ENCODE results near the gene BCAS3.

- TF ChIP-seq POLR2AphosphoS5 (IDR thresholded peaks at IDR 0.05) (no peak), CTCF (IDR thresholded peaks at IDR 0.05) (no peak), POLR2A (IDR thresholded peaks at IDR 0.05) (no peak)
Measured at GRCh38 chr17:60891149-60891548, 213.5 kb downstream of the BCAS3 start.

Data from transverse colon (tissue), 4 donors.